ENCODE measurements around the gene MID2.

The MID2 gene

DNA sequence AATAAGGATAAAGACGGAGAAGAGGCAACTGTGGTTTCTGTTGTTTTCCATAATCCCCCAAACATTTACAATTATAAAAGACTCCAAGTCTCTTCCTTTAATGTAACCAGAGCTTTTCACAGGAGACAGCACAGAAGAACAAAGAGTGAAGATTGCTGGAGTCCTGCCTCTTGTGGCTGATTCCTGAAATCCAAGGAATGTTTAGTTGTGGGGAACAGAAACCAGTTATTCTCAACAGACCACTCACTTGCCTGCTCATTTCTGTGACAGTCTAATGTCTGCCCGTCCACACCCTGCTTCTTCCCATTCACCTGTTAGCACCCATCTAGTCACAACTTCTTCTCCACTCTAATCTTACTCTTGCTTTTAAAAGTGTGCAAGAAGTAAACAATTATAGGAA is 144.4 kb downstream of the MID2 start:
- H3K27ac ChIP-seq = no peak overlapping the region
- TF ChIP-seq, protein P1, sequence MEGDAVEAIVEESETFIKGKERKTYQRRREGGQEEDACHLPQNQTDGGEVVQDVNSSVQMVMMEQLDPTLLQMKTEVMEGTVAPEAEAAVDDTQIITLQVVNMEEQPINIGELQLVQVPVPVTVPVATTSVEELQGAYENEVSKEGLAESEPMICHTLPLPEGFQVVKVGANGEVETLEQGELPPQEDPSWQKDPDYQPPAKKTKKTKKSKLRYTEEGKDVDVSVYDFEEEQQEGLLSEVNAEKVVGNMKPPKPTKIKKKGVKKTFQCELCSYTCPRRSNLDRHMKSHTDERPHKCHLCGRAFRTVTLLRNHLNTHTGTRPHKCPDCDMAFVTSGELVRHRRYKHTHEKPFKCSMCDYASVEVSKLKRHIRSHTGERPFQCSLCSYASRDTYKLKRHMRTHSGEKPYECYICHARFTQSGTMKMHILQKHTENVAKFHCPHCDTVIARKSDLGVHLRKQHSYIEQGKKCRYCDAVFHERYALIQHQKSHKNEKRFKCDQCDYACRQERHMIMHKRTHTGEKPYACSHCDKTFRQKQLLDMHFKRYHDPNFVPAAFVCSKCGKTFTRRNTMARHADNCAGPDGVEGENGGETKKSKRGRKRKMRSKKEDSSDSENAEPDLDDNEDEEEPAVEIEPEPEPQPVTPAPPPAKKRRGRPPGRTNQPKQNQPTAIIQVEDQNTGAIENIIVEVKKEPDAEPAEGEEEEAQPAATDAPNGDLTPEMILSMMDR (conservative IDR thresholded peaks at IDR 0.05) = no peak

DNA sequence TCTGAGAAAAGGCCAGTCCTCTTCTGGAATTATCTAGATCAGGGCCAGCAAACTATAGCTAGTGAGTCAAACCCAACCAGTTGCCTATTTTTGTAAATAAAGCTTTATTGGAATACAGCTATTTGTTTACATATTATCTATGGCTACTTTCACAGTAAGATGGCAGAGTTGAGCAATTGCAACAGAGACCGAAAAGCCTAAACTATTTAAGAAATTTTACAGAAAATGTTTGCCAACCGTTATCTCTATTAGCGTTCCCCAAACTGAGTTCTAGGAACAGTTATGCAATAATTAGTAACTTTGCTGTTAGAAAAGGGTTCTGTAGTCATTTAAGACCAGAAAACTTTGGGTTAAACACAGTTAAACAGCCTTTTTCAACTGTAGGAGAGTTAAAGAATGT is 146.0 kb downstream of the MID2 start:
- TF ChIP-seq, protein P1 (conservative IDR thresholded peaks at IDR 0.05) = no peak
- H3K27ac ChIP-seq = no peak overlapping the region
